Endodermal cell (in vitro differentiated cells): Measurements from ENCODE around the gene COL6A1. TPM values are rescaled to one million over a fixed set of nuclear protein-coding genes. Genes with fewer than 3 reads are reported as not detected.

Source experiments
- DNase-seq: peaks from one replicate; pipeline ENCODE4 v3.0.0-alpha.2; 2017
- H3K27ac ChIP-seq: 2 replicates; pipeline ENCODE4 v1.5.1; 2013; ENCODE audit warnings: mild to moderate bottlenecking, low read depth, low read length, moderate library complexity
- H3K27me3 ChIP-seq: 2 replicates; pipeline ENCODE4 v1.6.1; 2013; ENCODE audit warnings: mild to moderate bottlenecking, low read length, moderate library complexity; ENCODE audit not compliant: insufficient read depth, control insufficient read depth, poor library complexity, severe bottlenecking
- H3K36me3 ChIP-seq: 2 replicates; pipeline ENCODE4 v1.7.0; 2013; ENCODE audit warnings: mild to moderate bottlenecking, low read length, moderate library complexity; ENCODE audit not compliant: control insufficient read depth, insufficient read depth
- H3K4me1 ChIP-seq: one replicate; pipeline ENCODE4 v1.7.0; 2013; ENCODE audit warnings: low read length; ENCODE audit not compliant: control insufficient read depth, insufficient read depth
- H3K4me3 ChIP-seq: 2 replicates; pipeline ENCODE4 v1.5.1; 2013; ENCODE audit warnings: mild to moderate bottlenecking, low read length, moderate library complexity
- H3K9ac ChIP-seq: 2 replicates; pipeline ENCODE4 v1.6.1; 2013; ENCODE audit warnings: mild to moderate bottlenecking, low read length, moderate library complexity; ENCODE audit not compliant: poor library complexity, severe bottlenecking; ENCODE audit errors: extremely low read depth
- H3K9me3 ChIP-seq: 2 replicates; pipeline ENCODE4 v1.6.1; 2013; ENCODE audit warnings: mild to moderate bottlenecking, low read length, moderate library complexity; ENCODE audit not compliant: control insufficient read depth
- H3K27ac Mint-ChIP-seq: 2 replicates; pipeline ENCODE4 v1.8.0; 2020; ENCODE audit warnings: mixed read lengths
- H3K27me3 Mint-ChIP-seq: 2 replicates; pipeline ENCODE4 v1.8.0; 2021; ENCODE audit warnings: mild to moderate bottlenecking, mixed read lengths; ENCODE audit not compliant: insufficient read depth
- H3K36me3 Mint-ChIP-seq: 2 replicates; pipeline ENCODE4 v1.8.0; 2020; ENCODE audit warnings: low read depth, mixed read lengths
- H3K4me1 Mint-ChIP-seq: 2 replicates; pipeline ENCODE4 v1.8.0; 2020; ENCODE audit warnings: mixed read lengths
- H3K4me3 Mint-ChIP-seq: 2 replicates; pipeline ENCODE4 v1.8.0; 2020; ENCODE audit warnings: mild to moderate bottlenecking, moderate library complexity, mixed read lengths
- H3K9me3 Mint-ChIP-seq: 2 replicates; pipeline ENCODE4 v1.8.0; 2020; ENCODE audit warnings: mild to moderate bottlenecking, mixed read lengths
- CTCF ChIP-seq: fragments of 200-600 bp; sonication (generic); conservative IDR thresholded peaks from 2 replicates; pipeline ENCODE4 v1.5.0; 2021; ENCODE audit warnings: antibody characterized with exemption, mild to moderate bottlenecking
- WGBS, 2 experiments: methylation state at CpG; one replicate each; pipeline versions ENCODE4 v1.1.5 to v1.1.7; 2013; ENCODE audit warnings: missing lambda C conversion rate in 2 of 2, mixed read lengths in 1 of 2; ENCODE audit not compliant: insufficient coverage in 1 of 2, insufficient read length in 1 of 2; 5-methylcytosine and 5-hydroxymethylcytosine counted together
- total RNA-seq, 2 donors: library from RNA; stranded (reverse); fragmentation: NEBNext Ultra II Directional in 1 of 2; extraction: Animal tissue kit (Norgen Biotek cat#: 25700) in 1 of 2; gene quantifications; 2 replicates in 1 of 2; 3 replicates in 1 of 2; pipeline ENCODE4 v1.2.1, GENCODE V29; 2021

Gene COL6A1
- total RNA-seq, 2 donors from 2014 or later: 232 to 407 TPM

GRCh38 chr21:45994086-45994661, 12.6 kb downstream of the COL6A1 start:
- no peaks in the 10 kb centered on the region for H3K27me3 Mint-ChIP-seq
- Histone ChIP-seq H3K9ac (no peak overlapping the region), H3K4me3 (no peak overlapping the region), H3K27me3 (no peaks in the 10 kb centered on the region), H3K4me1 (no peaks in the 10 kb centered on the region), H3K27ac (no peak overlapping the region), H3K36me3 (no peaks in the 10 kb centered on the region), H3K9me3 (no peaks in the 10 kb centered on the region)
- H3K36me3 Mint-ChIP-seq: peaks cover 30% of the 10 kb centered on the region
- H3K4me1 Mint-ChIP-seq: no peaks in the 10 kb centered on the region
- H3K27ac Mint-ChIP-seq: no peak overlapping the region
- TF ChIP-seq CTCF: no peak
- no peak for DNase-seq
- no peaks in the 10 kb centered on the region for H3K9me3 Mint-ChIP-seq
- no peak overlapping the region for H3K4me3 Mint-ChIP-seq
- 93 to 99% methylated on average over 13 to 24 of the region's 24 CpGs for WGBS, 2 experiments

DNA sequence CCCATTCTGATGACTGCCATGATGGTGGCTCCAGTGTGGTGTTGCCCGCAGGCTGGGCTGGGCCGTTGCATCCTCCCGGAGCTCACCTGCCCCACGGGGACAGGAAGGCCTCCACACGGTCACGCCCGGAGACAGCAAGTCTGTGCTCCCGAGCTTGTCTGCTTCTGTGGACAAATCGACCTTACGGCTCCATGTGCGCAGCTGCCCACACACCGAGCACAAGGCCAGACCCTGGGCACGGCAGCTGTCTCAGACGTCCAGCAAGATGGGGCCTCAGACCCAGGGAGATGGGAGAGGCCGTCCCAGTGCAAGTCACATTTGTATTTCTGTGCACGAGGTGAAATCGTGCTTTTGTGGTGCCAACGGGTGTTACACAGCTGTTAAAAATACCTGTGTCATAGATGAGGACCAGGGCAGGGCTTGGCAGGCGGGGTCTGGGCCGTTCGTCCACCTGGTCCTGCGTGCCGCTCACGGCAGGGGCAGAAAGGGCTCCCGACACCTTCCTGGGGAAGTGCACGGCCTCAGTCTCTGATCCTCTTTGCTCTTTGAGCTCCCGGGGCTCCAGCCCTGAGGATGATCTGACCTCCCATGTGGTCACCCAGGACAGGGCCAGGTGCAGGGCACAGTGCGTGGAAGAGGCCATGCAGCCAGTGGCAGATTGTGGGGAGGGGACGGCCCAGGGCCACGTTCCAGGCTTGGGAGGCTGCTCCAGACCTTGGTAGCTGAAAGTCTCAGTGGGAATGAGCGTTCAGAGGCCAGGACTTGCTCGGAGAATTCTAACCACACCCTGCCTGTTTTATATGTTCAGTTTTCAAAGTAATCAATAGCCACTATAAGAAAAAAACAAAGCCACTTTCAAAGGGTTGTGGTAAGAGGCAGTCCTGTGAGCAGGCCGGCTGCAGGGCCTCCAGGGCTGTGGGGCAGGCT, 13.5 kb downstream of the COL6A1 start:
- peaks cover 32% of the 10 kb centered on the region for H3K36me3 Mint-ChIP-seq
- Histone ChIP-seq H3K9me3 (no peaks in the 10 kb centered on the region), H3K9ac (no peak overlapping the region), H3K36me3 (no peaks in the 10 kb centered on the region), H3K4me3 (no peak overlapping the region), H3K27me3 (no peaks in the 10 kb centered on the region), H3K27ac (no peak overlapping the region), H3K4me1 (no peaks in the 10 kb centered on the region)
- peak; percentile 39 for DNase-seq
- H3K9me3 Mint-ChIP-seq: no peaks in the 10 kb centered on the region
- TF ChIP-seq CTCF: no peak
- no peak overlapping the region for H3K4me3 Mint-ChIP-seq
- H3K4me1 Mint-ChIP-seq: no peaks in the 10 kb centered on the region
- H3K27me3 Mint-ChIP-seq: no peaks in the 10 kb centered on the region
- 92 to 93% methylated on average over 25 to 33 of the region's 33 CpGs for WGBS, 2 experiments
- peak overlapping the region; percentile 55 for H3K27ac Mint-ChIP-seq

DNA sequence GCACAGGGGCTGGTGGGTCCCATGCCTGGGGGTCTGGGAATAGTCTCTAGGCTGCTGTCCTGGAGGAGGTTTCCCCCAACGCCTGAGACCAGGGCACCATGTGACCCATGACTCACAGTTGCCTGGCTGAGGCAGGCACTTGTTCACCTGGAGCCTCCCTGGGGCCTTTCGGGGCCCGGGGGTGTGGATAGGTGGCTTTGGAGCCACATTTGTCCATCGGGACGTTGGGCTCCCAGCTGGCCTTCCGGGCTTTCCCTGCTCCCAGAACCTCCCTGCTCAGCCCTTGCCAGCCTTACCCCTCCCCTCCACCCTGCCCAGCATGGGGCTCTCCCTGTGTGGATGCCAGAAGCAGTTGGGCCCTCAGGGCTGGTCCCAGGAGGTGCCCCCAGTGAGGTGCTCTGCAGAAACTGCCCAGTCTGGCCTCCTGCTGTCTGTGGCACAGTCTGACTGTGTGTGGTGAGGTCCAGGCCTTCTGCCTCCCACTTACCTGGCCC, 14.2 kb downstream of the COL6A1 start:
- no peak overlapping the region for H3K27ac ChIP-seq
- H3K9me3 Mint-ChIP-seq: no peaks in the 10 kb centered on the region
- peak; percentile 37 for DNase-seq

More for the DNA sequence above, 14.2 kb downstream of the COL6A1 start:
- H3K27ac Mint-ChIP-seq: peak overlapping the region; percentile 35
- no peak overlapping the region for H3K9ac ChIP-seq
- H3K27me3 Mint-ChIP-seq: no peaks in the 10 kb centered on the region
- H3K36me3 ChIP-seq: no peaks in the 10 kb centered on the region
- H3K27me3 ChIP-seq: no peaks in the 10 kb centered on the region
- 94 to 100% methylated on average over 2 to 6 of the region's 6 CpGs for WGBS, 2 experiments
- no peak for TF ChIP-seq CTCF
- H3K4me3 Mint-ChIP-seq: no peak overlapping the region
- no peaks in the 10 kb centered on the region for H3K4me1 ChIP-seq
- H3K4me1 Mint-ChIP-seq: no peaks in the 10 kb centered on the region
- no peaks in the 10 kb centered on the region for H3K9me3 ChIP-seq
- H3K4me3 ChIP-seq: no peak overlapping the region
- peaks cover 30% of the 10 kb centered on the region for H3K36me3 Mint-ChIP-seq
